Endodermal cell (in vitro differentiated cells): ENCODE results near the gene PTPA. TPM values are rescaled to one million over a fixed set of nuclear protein-coding genes. Genes with fewer than 3 reads are reported as not detected.

Experiments
- DNase-seq: peaks from one replicate; pipeline ENCODE4 v3.0.0-alpha.2; 2017
- H3K27ac ChIP-seq: 2 replicates; pipeline ENCODE4 v1.5.1; 2013; ENCODE audit warnings: mild to moderate bottlenecking, low read depth, low read length, moderate library complexity
- H3K27me3 ChIP-seq: 2 replicates; pipeline ENCODE4 v1.6.1; 2013; ENCODE audit warnings: mild to moderate bottlenecking, low read length, moderate library complexity; ENCODE audit not compliant: insufficient read depth, control insufficient read depth, poor library complexity, severe bottlenecking
- H3K36me3 ChIP-seq: 2 replicates; pipeline ENCODE4 v1.7.0; 2013; ENCODE audit warnings: mild to moderate bottlenecking, low read length, moderate library complexity; ENCODE audit not compliant: control insufficient read depth, insufficient read depth
- H3K4me1 ChIP-seq: one replicate; pipeline ENCODE4 v1.7.0; 2013; ENCODE audit warnings: low read length; ENCODE audit not compliant: control insufficient read depth, insufficient read depth
- H3K4me3 ChIP-seq: 2 replicates; pipeline ENCODE4 v1.5.1; 2013; ENCODE audit warnings: mild to moderate bottlenecking, low read length, moderate library complexity
- H3K9ac ChIP-seq: 2 replicates; pipeline ENCODE4 v1.6.1; 2013; ENCODE audit warnings: mild to moderate bottlenecking, low read length, moderate library complexity; ENCODE audit not compliant: poor library complexity, severe bottlenecking; ENCODE audit errors: extremely low read depth
- H3K9me3 ChIP-seq: 2 replicates; pipeline ENCODE4 v1.6.1; 2013; ENCODE audit warnings: mild to moderate bottlenecking, low read length, moderate library complexity; ENCODE audit not compliant: control insufficient read depth
- H3K27ac Mint-ChIP-seq: 2 replicates; pipeline ENCODE4 v1.8.0; 2020; ENCODE audit warnings: mixed read lengths
- H3K27me3 Mint-ChIP-seq: 2 replicates; pipeline ENCODE4 v1.8.0; 2021; ENCODE audit warnings: mild to moderate bottlenecking, mixed read lengths; ENCODE audit not compliant: insufficient read depth
- H3K36me3 Mint-ChIP-seq: 2 replicates; pipeline ENCODE4 v1.8.0; 2020; ENCODE audit warnings: low read depth, mixed read lengths
- H3K4me1 Mint-ChIP-seq: 2 replicates; pipeline ENCODE4 v1.8.0; 2020; ENCODE audit warnings: mixed read lengths
- H3K4me3 Mint-ChIP-seq: 2 replicates; pipeline ENCODE4 v1.8.0; 2020; ENCODE audit warnings: mild to moderate bottlenecking, moderate library complexity, mixed read lengths
- H3K9me3 Mint-ChIP-seq: 2 replicates; pipeline ENCODE4 v1.8.0; 2020; ENCODE audit warnings: mild to moderate bottlenecking, mixed read lengths
- WGBS, 2 experiments: methylation state at CpG; one replicate each; pipeline versions ENCODE4 v1.1.5 to v1.1.7; 2013; ENCODE audit warnings: missing lambda C conversion rate in 2 of 2, mixed read lengths in 1 of 2; ENCODE audit not compliant: insufficient coverage in 1 of 2, insufficient read length in 1 of 2; 5-methylcytosine and 5-hydroxymethylcytosine counted together
- total RNA-seq, 2 donors: library from RNA; stranded (reverse); fragmentation: NEBNext Ultra II Directional in 1 of 2; extraction: Animal tissue kit (Norgen Biotek cat#: 25700) in 1 of 2; gene quantifications; 2 replicates in 1 of 2; 3 replicates in 1 of 2; pipeline ENCODE4 v1.2.1, GENCODE V29; 2021
- TF ChIP-seq, protein P1 (sequence below): fragments of 200-600 bp; sonication (generic); conservative IDR thresholded peaks from 2 replicates; pipeline ENCODE4 v1.5.0; 2021; ENCODE audit warnings: antibody characterized with exemption, mild to moderate bottlenecking

PTPA gene
- total RNA-seq, 2 donors from 2014 or later: 134 to 139 TPM

DNA sequence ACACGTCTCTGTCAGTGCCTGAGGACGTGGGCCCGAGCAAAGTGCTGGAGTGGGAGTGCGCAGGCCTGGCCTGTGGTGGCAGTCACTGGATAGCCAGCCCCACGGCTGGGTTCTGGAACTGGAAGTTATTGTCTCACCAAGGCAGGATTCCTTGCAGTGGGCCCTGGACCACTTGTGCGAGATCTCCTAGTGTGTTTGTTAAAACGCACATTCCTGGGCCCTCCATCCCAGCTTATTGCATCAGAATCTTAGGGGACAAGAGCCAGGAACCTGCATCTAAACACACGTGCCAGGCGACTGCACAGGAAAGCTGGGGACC, 26.9 kb downstream of the PTPA start:
- H3K27me3 ChIP-seq: no peaks in the 10 kb centered on the region
- peaks cover 43% of the 10 kb centered on the region for H3K36me3 Mint-ChIP-seq
- WGBS, 2 experiments: 92 to 94% methylated on average over 7 to 9 of the region's 9 CpGs
- H3K27ac ChIP-seq: no peak overlapping the region
- peaks cover 8% of the 10 kb centered on the region for H3K4me1 ChIP-seq
- H3K27me3 Mint-ChIP-seq: no peaks in the 10 kb centered on the region
- no peaks in the 10 kb centered on the region for H3K9me3 ChIP-seq
- H3K4me1 Mint-ChIP-seq: peaks cover 28% of the 10 kb centered on the region
- H3K9me3 Mint-ChIP-seq: no peaks in the 10 kb centered on the region
- H3K9ac ChIP-seq: no peak overlapping the region
- H3K4me3 ChIP-seq: no peak overlapping the region
- no peak for DNase-seq
- H3K4me3 Mint-ChIP-seq: no peak overlapping the region
- peaks cover 51% of the 10 kb centered on the region for H3K36me3 ChIP-seq
- TF ChIP-seq, protein P1, sequence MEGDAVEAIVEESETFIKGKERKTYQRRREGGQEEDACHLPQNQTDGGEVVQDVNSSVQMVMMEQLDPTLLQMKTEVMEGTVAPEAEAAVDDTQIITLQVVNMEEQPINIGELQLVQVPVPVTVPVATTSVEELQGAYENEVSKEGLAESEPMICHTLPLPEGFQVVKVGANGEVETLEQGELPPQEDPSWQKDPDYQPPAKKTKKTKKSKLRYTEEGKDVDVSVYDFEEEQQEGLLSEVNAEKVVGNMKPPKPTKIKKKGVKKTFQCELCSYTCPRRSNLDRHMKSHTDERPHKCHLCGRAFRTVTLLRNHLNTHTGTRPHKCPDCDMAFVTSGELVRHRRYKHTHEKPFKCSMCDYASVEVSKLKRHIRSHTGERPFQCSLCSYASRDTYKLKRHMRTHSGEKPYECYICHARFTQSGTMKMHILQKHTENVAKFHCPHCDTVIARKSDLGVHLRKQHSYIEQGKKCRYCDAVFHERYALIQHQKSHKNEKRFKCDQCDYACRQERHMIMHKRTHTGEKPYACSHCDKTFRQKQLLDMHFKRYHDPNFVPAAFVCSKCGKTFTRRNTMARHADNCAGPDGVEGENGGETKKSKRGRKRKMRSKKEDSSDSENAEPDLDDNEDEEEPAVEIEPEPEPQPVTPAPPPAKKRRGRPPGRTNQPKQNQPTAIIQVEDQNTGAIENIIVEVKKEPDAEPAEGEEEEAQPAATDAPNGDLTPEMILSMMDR: no peak
- peak overlapping the region; percentile 35 for H3K27ac Mint-ChIP-seq

DNA sequence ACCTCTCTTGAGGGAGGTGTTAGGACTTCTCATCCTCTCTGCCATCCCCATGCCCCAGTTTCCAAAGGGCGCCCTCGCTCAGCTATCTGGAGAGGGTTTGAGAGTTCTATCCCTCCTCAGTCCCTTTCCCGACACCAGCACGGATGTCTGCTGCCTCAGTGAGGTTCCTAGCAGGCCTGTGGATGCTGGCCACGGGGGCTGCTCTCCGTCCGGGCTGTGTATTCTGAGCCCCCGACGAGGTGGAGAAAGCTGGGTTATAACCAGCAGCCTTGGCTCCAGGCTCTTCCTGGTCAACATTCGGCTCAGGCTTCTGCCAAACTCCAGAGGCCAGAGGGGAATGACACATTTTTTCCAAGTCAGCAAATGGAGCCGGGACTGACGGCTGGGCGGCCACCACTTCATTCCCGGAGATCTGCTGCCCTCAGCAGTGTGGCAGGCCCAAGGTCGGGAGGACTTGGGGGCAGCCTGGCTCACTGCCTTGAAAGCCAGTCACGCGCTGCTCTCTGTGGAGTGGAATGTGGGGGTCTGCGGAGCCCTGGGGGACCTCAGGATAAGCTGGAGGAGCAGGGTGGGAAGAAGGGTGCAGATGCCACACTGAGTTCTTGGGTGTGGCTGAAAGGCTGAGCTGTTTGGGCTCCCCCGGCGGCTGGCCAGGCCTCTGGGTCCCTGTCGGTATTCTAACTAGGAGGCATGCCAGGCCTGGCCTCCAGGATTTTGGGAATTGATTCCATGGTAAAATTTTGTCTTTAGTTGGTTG, 27.4 kb downstream of the PTPA start:
- Histone ChIP-seq H3K4me3 (no peak overlapping the region), H3K27me3 (no peaks in the 10 kb centered on the region), H3K36me3 (peaks cover 50% of the 10 kb centered on the region), H3K9me3 (no peaks in the 10 kb centered on the region), H3K9ac (no peak overlapping the region), H3K4me1 (peaks cover 11% of the 10 kb centered on the region), H3K27ac (no peak overlapping the region)
- Mint-ChIP-seq H3K36me3 (peaks cover 43% of the 10 kb centered on the region), H3K4me3 (peak overlapping the region; percentile 62), H3K27ac (peak overlapping the region; percentile 97), H3K27me3 (no peaks in the 10 kb centered on the region), H3K4me1 (peaks cover 29% of the 10 kb centered on the region), H3K9me3 (no peaks in the 10 kb centered on the region)
- WGBS, 2 experiments: 82 to 93% methylated on average over 12 to 21 of the region's 21 CpGs
- TF ChIP-seq, protein P1: no peak
- DNase-seq: peak; percentile 61

DNA sequence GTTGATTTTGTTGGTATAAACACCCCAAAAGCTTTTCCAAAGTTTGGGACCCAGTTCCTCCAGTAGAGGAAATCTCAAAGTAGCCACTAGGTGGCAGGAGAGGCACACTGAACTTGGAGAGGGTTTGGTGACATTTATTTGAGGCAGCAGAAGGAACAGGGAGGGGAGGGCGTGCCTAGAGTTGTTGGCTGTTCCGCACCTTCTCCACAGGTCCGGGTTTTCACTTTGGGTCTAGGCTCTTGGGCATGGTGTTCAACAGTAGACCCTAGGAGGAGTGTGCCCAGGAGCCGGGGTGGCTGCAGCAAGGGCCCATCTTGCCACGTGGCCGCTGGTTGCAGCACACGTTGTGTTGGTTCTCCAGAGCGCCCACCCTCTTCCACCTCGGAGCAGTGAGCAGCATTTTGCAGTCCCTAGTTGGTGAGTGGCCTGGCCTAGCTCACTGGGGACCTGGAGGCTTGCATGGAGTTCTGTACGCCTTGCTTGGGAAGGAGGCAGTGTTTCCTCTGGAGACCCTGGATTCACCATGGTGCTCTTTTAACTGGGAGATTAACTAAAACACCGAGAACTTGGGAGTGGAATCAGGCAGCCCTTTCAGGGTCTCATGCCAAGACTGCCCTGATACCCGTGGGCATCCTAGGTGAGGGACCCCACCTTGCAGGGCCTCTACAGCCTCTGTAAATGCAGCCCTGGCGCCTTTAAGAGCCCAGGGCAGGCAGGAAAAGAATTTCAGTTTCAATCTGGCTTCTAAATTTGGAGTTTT, 28.2 kb downstream of the PTPA start:
- no peaks in the 10 kb centered on the region for H3K9me3 ChIP-seq
- H3K36me3 Mint-ChIP-seq: peaks cover 44% of the 10 kb centered on the region
- peaks cover 33% of the 10 kb centered on the region for H3K4me1 Mint-ChIP-seq
- peak overlapping the region; percentile 62 for H3K4me3 Mint-ChIP-seq
- peaks cover 51% of the 10 kb centered on the region for H3K36me3 ChIP-seq
- H3K27me3 Mint-ChIP-seq: no peaks in the 10 kb centered on the region
- DNase-seq: peak; percentile 92
- H3K4me3 ChIP-seq: peak overlapping the region; percentile 94
- H3K9me3 Mint-ChIP-seq: no peaks in the 10 kb centered on the region
- peaks cover 11% of the 10 kb centered on the region for H3K4me1 ChIP-seq
- H3K27me3 ChIP-seq: no peaks in the 10 kb centered on the region
- peak overlapping the region; percentile 100 for H3K27ac ChIP-seq
- peak overlapping the region; percentile 97 for H3K27ac Mint-ChIP-seq
- 13 to 15% methylated on average over 11 to 13 of the region's 13 CpGs for WGBS, 2 experiments
- TF ChIP-seq, protein P1: peak; percentile 95
- peak overlapping the region; percentile 96 for H3K9ac ChIP-seq
